Measurements from ENCODE around the gene TPRA1. TPM values are rescaled to one million over a fixed set of nuclear protein-coding genes. Genes with fewer than 3 reads are reported as not detected.

Gene TPRA1
- total RNA-seq, 1 experiment from 2014 or later: 35.1 TPM

DNA sequence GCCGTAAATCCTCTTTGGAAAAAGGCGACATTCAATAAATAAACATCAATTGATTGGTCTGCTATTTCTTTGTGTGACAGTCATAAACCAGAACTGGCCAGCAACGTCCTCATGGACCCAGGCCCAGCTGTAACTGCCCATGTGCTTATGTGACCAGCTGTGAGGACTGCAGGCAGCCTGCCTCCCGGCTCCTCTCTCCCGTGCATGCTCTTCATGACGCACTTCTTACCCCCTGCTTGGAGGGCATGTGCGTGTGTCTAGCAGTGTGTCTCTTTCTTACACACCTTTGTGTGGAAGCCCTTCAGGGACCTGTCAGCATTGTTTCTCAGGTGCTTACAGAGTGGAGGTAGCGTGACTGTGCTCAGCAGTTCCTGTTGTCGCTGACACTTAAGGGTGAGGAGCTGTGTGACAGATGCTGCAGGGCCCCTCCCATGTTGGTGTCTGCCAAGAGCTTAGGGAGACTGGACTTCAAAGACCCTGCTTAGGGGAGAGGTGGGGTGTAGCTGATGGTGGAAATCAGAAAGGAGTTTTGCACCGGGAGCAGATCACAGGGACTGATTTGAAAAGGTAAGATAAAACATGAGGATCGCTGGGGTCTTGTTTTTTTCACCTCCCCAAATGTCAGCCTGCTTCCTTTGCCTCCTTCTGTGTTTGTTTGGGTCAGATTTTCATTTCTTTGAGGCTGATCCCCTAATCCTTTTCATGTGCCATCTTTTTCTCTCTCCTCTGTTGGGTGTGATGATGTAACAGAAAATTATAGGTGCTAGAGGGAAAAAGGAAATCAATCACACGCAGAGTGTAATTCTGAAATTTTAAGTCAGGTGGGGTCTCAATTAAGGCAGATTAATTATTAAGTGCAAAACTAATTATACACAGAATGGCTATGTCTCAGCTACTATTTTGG, 40.5 kb upstream of the TPRA1 start:
- TF ChIP-seq, protein P1, sequence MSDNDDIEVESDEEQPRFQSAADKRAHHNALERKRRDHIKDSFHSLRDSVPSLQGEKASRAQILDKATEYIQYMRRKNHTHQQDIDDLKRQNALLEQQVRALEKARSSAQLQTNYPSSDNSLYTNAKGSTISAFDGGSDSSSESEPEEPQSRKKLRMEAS (IDR thresholded peaks at IDR 0.05): no peak
- no peak for TF ChIP-seq SP1 (IDR thresholded peaks at IDR 0.05; ENCODE audit: low read depth)
- TF ChIP-seq JUND (IDR thresholded peaks at IDR 0.05): no peak
- TF ChIP-seq CBX3 (IDR thresholded peaks at IDR 0.05; ENCODE audit: low read depth): no peak
- no TSS peak for BruUV-seq (replicated peaks)
- Histone ChIP-seq H3K36me3 (ENCODE audit: control insufficient read depth in 1 of 2, insufficient read depth in 2 of 2, low read length in 2 of 2) (no peaks in the 10 kb centered on the region), H3K4me3 (replicated peaks in 1 of 2; ENCODE audit: low read depth in 1 of 2, low read length in 2 of 2) (no peak overlapping the region), H3K9me3 (ENCODE audit: control insufficient read depth in 1 of 2, insufficient read depth in 1 of 2, low read depth in 1 of 2, low read length in 2 of 2) (no peaks in the 10 kb centered on the region), H3K4me1 (ENCODE audit: control insufficient read depth in 1 of 2, insufficient read depth in 2 of 2, low read length in 2 of 2) (peaks cover 0 to 4% of the 10 kb centered on the region in 2 experiments; a peak in 1 of 4 replicates), H3K4me2 (ENCODE audit: low read length) (no peak overlapping the region), H3K9me2 (ENCODE audit: insufficient read depth) (no peaks in the 10 kb centered on the region), H3K9ac (ENCODE audit: low read length) (no peak overlapping the region), H2AFZ (ENCODE audit: low read depth, low read length, poor library complexity, severe bottlenecking) (no peak overlapping the region), H3K79me2 (ENCODE audit: insufficient read depth, low read length) (no peaks in the 10 kb centered on the region), H3K27ac (ENCODE audit: low read depth, low read length) (no peak overlapping the region), H4K20me1 (ENCODE audit: insufficient read depth) (no peaks in the 10 kb centered on the region), H3K27me3 (ENCODE audit: insufficient read depth, low read length) (peaks cover 21% of the 10 kb centered on the region)
- RAD21 ChIA-PET (ENCODE audit: low non-redundant PET in 1 of 2, low total read pairs in 2 of 2, uncharacterized antibody in 2 of 2, unreplicated experiment in 2 of 2): no interaction called here
- intact Hi-C loops (cut with micrococcal nuclease): no loop called here
- CTCF ChIA-PET: no interaction called here
- POLR2A ChIA-PET: no interaction called here
- no peak for ATAC-seq
- DNase-seq (ENCODE audit: low read depth, low spot score): no peak

DNA sequence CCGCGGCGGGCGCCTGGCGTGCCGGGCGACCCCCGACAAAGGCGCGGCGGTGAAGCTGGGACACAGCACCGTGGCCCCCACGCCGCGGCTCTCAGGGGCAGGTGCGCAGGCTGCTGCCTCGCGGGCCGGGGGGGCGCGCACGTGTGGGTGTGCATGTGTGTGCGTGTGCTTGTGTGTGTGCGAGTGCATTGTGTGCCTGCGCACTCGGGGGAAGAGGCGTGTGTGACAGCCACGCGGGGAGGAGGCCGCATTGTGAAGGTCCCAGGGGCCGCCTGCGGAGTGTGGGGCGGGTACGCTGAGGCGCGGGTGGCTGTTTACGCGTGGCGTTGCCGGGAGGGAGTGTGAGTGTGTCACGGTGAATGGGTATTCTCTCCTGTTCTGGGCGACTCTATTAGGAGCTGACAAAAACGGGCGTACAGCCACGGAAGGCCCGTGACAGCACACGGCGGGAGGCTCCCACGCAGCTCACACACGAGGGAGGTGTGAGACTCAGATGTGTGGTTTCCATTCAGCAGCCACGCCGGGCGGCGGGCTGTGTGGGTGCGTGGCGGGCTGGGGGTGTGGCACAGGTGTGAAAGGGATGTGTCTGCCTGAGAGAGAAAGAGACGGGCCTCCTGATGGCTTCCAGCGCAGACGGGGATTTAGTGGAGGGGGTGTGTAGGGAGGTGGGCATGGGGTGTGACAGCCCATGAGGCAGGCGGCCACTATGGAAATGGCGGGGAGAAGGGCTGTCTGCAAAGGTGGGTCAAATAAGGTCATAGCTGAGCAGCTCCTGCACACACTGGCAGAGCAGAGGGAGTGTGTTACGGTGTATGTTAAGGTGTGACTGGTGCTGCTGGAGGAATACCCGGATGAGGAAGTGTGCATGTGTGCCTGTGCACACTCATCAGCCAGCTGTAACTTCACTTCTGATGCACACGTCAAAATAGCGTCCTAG, 39.2 kb upstream of the TPRA1 start:
- Histone ChIP-seq H3K4me2 (ENCODE audit: low read length) (peak overlapping the region; percentile 54), H2AFZ (ENCODE audit: low read depth, low read length, poor library complexity, severe bottlenecking) (no peak overlapping the region), H3K9me2 (ENCODE audit: insufficient read depth) (no peaks in the 10 kb centered on the region), H3K9ac (ENCODE audit: low read length) (no peak overlapping the region), H3K27me3 (ENCODE audit: insufficient read depth, low read length) (peaks cover 21% of the 10 kb centered on the region), H3K4me3 (replicated peaks in 1 of 2; ENCODE audit: low read depth in 1 of 2, low read length in 2 of 2) (peak overlapping the region; percentile 22 to 31; a peak in 3 of 4 replicates), H3K36me3 (ENCODE audit: control insufficient read depth in 1 of 2, insufficient read depth in 2 of 2, low read length in 2 of 2) (no peaks in the 10 kb centered on the region), H3K27ac (ENCODE audit: low read depth, low read length) (no peak overlapping the region; the same call in 1 of the 2 replicates), H3K4me1 (ENCODE audit: control insufficient read depth in 1 of 2, insufficient read depth in 2 of 2, low read length in 2 of 2) (peaks cover 0 to 4% of the 10 kb centered on the region in 2 experiments; a peak in 1 of 4 replicates), H3K79me2 (ENCODE audit: insufficient read depth, low read length) (no peaks in the 10 kb centered on the region), H4K20me1 (ENCODE audit: insufficient read depth) (no peaks in the 10 kb centered on the region), H3K9me3 (ENCODE audit: control insufficient read depth in 1 of 2, insufficient read depth in 1 of 2, low read depth in 1 of 2, low read length in 2 of 2) (no peaks in the 10 kb centered on the region)
- no peak for DNase-seq (ENCODE audit: low read depth, low spot score)
- intact Hi-C loops (cut with micrococcal nuclease): no loop called here
- no TSS peak for BruUV-seq (replicated peaks)
- POLR2A ChIA-PET: no interaction called here
- no peak for ATAC-seq
- CTCF ChIA-PET: no interaction called here
- RAD21 ChIA-PET (ENCODE audit: low non-redundant PET in 1 of 2, low total read pairs in 2 of 2, uncharacterized antibody in 2 of 2, unreplicated experiment in 2 of 2): no interaction called here
- TF ChIP-seq POLR2A (IDR thresholded peaks at IDR 0.05; ENCODE audit: borderline replicate concordance, extremely low read depth, insufficient read depth, insufficient read length) (no peak), ELF1 (IDR thresholded peaks at IDR 0.05; ENCODE audit: borderline replicate concordance, low read depth) (no peak), RAD21 (IDR thresholded peaks at IDR 0.05; ENCODE audit: low read depth) (no peak), SP1 (IDR thresholded peaks at IDR 0.05; ENCODE audit: low read depth) (no peak)
